D721Med (cell line): ENCODE results near the gene PRLH.

Experiments
- DNase-seq: peaks from one replicate; pipeline ENCODE4 v3.0.0; 2011; ENCODE audit warnings: low spot score; ENCODE audit not compliant: insufficient read length
- FAIRE-seq: peaks from 2 replicates; lab custom pipeline; 2011; peaks lifted over from hg19 to GRCh38; lab: Jason Lieb, UNC
- CTCF ChIP-seq: IDR thresholded peaks from 2 replicates; pipeline ENCODE4 v1.5.1; 2012; ENCODE audit warnings: mild to moderate bottlenecking, control low read depth; ENCODE audit not compliant: insufficient read depth; ENCODE audit errors: missing control alignments

Gene PRLH

GRCh38 chr2:237533668-237534161, 32.7 kb upstream of the PRLH start:
- FAIRE-seq, result no peak
- TF ChIP-seq CTCF, result no peak
- DNase-seq, result no peak

GRCh38 chr2:237534380-237534779, 32.0 kb upstream of the PRLH start:
- no peak for TF ChIP-seq CTCF
- no peak for FAIRE-seq
- no peak for DNase-seq

- TF ChIP-seq CTCF, result no peak
- no peak for FAIRE-seq
- DNase-seq, result no peak
Measured at GRCh38 chr2:237535385-237536082, 30.8 kb upstream of the PRLH start.

- no peak for DNase-seq
- no peak for TF ChIP-seq CTCF
- FAIRE-seq, result no peak
Measured at GRCh38 chr2:237536083-237536415, 30.3 kb upstream of the PRLH start.

- DNase-seq, result no peak
- no peak for TF ChIP-seq CTCF
Measured at GRCh38 chr2:237536617-237537016, 29.8 kb upstream of the PRLH start.

GRCh38 chr2:237538001-237538720, 28.2 kb upstream of the PRLH start:
- DNase-seq (no peak), FAIRE-seq (no peak)
- no peak for TF ChIP-seq CTCF

More at GRCh38 chr2:237536617-237537016, 29.8 kb upstream of the PRLH start:
- FAIRE-seq, result no peak

- DNase-seq (no peak), FAIRE-seq (no peak)
- no peak for TF ChIP-seq CTCF
Measured at GRCh38 chr2:237538901-237539300, 27.5 kb upstream of the PRLH start.
